ENCODE measurements around the gene HS3ST5.
A peak's percentile ranks its signal among the peaks of the same experiment; 100 is the strongest.
"Not testable (repeated sequence)": the region's sequence is repeated elsewhere in the genome, so short reads cannot be mapped to it uniquely, and the experiment has no call there.

The HS3ST5 gene

GRCh38 chr6:114334237-114334636 is 8.6 kb downstream of the HS3ST5 start:
- DNase-seq = no peak

GRCh38 chr6:114327074-114327473 is 15.7 kb downstream of the HS3ST5 start:
- no peak for DNase-seq

- DNase-seq = no peak
These were observed 19.0 kb downstream of the HS3ST5 start for GRCh38 chr6:114323784-114324183.

GRCh38 chr6:114319749-114320148 is 23.1 kb downstream of the HS3ST5 start:
- DNase-seq = no peak

- no peak for DNase-seq
These were observed 26.8 kb downstream of the HS3ST5 start for GRCh38 chr6:114315831-114316595.

- DNase-seq = not testable (repeated sequence)
These were observed 29.0 kb downstream of the HS3ST5 start for GRCh38 chr6:114313816-114314215.

GRCh38 chr6:114312931-114313330 is 29.9 kb downstream of the HS3ST5 start:
- DNase-seq = no peak

- DNase-seq = no peak
These were observed 32.8 kb downstream of the HS3ST5 start for GRCh38 chr6:114310053-114310452.

GRCh38 chr6:114304304-114304887 is 38.4 kb downstream of the HS3ST5 start:
- peak; percentile 29 for DNase-seq

- no peak for DNase-seq
These were observed 41.1 kb downstream of the HS3ST5 start for GRCh38 chr6:114301596-114302219.

GRCh38 chr6:114297135-114297534 is 45.7 kb downstream of the HS3ST5 start:
- no peak for DNase-seq

- no peak for DNase-seq
These were observed 50.4 kb downstream of the HS3ST5 start for GRCh38 chr6:114292431-114292830.

GRCh38 chr6:114291428-114291827 is 51.4 kb downstream of the HS3ST5 start:
- no peak for DNase-seq

GRCh38 chr6:114290864-114291263 is 52.0 kb downstream of the HS3ST5 start:
- DNase-seq = no peak

GRCh38 chr6:114288701-114289495 is 53.9 kb downstream of the HS3ST5 start:
- DNase-seq = no peak

GRCh38 chr6:114287461-114287860 is 55.4 kb downstream of the HS3ST5 start:
- no peak for DNase-seq

GRCh38 chr6:114286211-114286610 is 56.6 kb downstream of the HS3ST5 start:
- DNase-seq = no peak

- peak; percentile 38 for DNase-seq
These were observed 58.5 kb downstream of the HS3ST5 start for GRCh38 chr6:114284281-114284680.

GRCh38 chr6:114282292-114282691 is 60.5 kb downstream of the HS3ST5 start:
- no peak for DNase-seq

GRCh38 chr6:114281496-114281895 is 61.3 kb downstream of the HS3ST5 start:
- no peak for DNase-seq

- no peak for DNase-seq
These were observed 62.4 kb downstream of the HS3ST5 start for GRCh38 chr6:114280239-114280982.

GRCh38 chr6:114277220-114277619 is 65.6 kb downstream of the HS3ST5 start:
- no peak for DNase-seq

GRCh38 chr6:114276783-114277182 is 66.0 kb downstream of the HS3ST5 start:
- no peak for DNase-seq
